Panc1 (cell line): ENCODE results near the gene MRPL2. TPM values are rescaled to one million over a fixed set of nuclear protein-coding genes. Genes with fewer than 3 reads are reported as not detected.

ENCODE experiments used
- total RNA-seq: library from RNA; stranded (reverse); gene quantifications from one replicate; pipeline ENCODE4 v1.2.1, GENCODE V29; 2021; ENCODE audit not compliant: unreplicated experiment

Gene MRPL2
- total RNA-seq, 1 experiment from 2014 or later: 65.6 TPM

Other genes with a start within 250 kb of the MRPL2 start
- 109 TPM for gene RPL7L1, start 179.8 kb downstream of the MRPL2 start, total RNA-seq
- not detected for gene PTCRA, start 143.4 kb downstream of the MRPL2 start, total RNA-seq
- 72.8 TPM for gene CNPY3, start 130.0 kb downstream of the MRPL2 start, total RNA-seq
- gene GNMT, start 98.7 kb downstream of the MRPL2 start, total RNA-seq: 0.72 TPM
- gene PEX6, start 80.3 kb downstream of the MRPL2 start, total RNA-seq: 21.7 TPM
- gene PPP2R5D, start 74.9 kb downstream of the MRPL2 start, total RNA-seq: 63.6 TPM
- gene MEA1, start 45.5 kb downstream of the MRPL2 start, total RNA-seq: 111 TPM
- gene KLHDC3, start 45.2 kb downstream of the MRPL2 start, total RNA-seq: 60.9 TPM
- gene RRP36, start 37.8 kb downstream of the MRPL2 start, total RNA-seq: 106 TPM
- 32.1 TPM for gene CUL7, start 5.6 kb downstream of the MRPL2 start, total RNA-seq
- gene KLC4, start 197 bp upstream of the MRPL2 start, total RNA-seq: 22.6 TPM
- gene PTK7, start 16.9 kb upstream of the MRPL2 start, total RNA-seq: 240 TPM
- 48.9 TPM for gene SRF, start 111.8 kb upstream of the MRPL2 start, total RNA-seq
- gene CUL9, start 122.8 kb upstream of the MRPL2 start, total RNA-seq: 54.3 TPM
- 67.3 TPM for gene DNPH1, start 170.0 kb upstream of the MRPL2 start, total RNA-seq
- 0.10 TPM for gene TTBK1, start 184.0 kb upstream of the MRPL2 start, total RNA-seq
- gene SLC22A7, start 238.8 kb upstream of the MRPL2 start, total RNA-seq: not detected
- gene CRIP3, start 249.4 kb upstream of the MRPL2 start, total RNA-seq: 0.64 TPM